Stimulated activated CD8-positive, alpha-beta memory T cell treated with anti-CD3 and anti-CD28 coated beads, Interleukin-7, amount 100 ng/mL, for 48 hours (primary cell): Measurements from ENCODE around the gene MST1.
"Not testable (repeated sequence)": the region's sequence is repeated elsewhere in the genome, so short reads cannot be mapped to it uniquely, and the experiment has no call there.

Source experiments
- DNase-seq, 2 donors: peaks; one replicate each; pipeline ENCODE4 v3.0.0-alpha.2; 2020; ENCODE audit warnings: low read depth in 1 of 2; ENCODE audit errors: extremely low read depth in 1 of 2

The MST1 gene

GRCh38 chr3:49701388-49702077 is 12.3 kb upstream of the MST1 start:
- no peak for DNase-seq

GRCh38 chr3:49700453-49701128 is 11.3 kb upstream of the MST1 start:
- DNase-seq = no peak

GRCh38 chr3:49700014-49700413 is 10.7 kb upstream of the MST1 start:
- no peak for DNase-seq

GRCh38 chr3:49699281-49699979 is 10.2 kb upstream of the MST1 start:
- DNase-seq = no peak

GRCh38 chr3:49695350-49696015 is 6.2 kb upstream of the MST1 start:
- not testable (repeated sequence) for DNase-seq

- DNase-seq = not testable (repeated sequence)
These were observed 5.3 kb upstream of the MST1 start for GRCh38 chr3:49694409-49695070.

- not testable (repeated sequence) for DNase-seq
These were observed 2.2 kb upstream of the MST1 start for GRCh38 chr3:49691481-49691880.

- not testable (repeated sequence) for DNase-seq
These were observed 1.6 kb upstream of the MST1 start for GRCh38 chr3:49690856-49691255.

GRCh38 chr3:49689908-49690624 is 792 bp upstream of the MST1 start:
- DNase-seq = not testable (repeated sequence)

- DNase-seq = not testable (repeated sequence)
These were observed 782 bp downstream of the MST1 start for GRCh38 chr3:49688338-49689045.

- not testable (repeated sequence) for DNase-seq
These were observed 1.9 kb downstream of the MST1 start for GRCh38 chr3:49687424-49687795.

- DNase-seq = peak; percentile 46 to 59
These were observed 2.4 kb downstream of the MST1 start for GRCh38 chr3:49686769-49687423.

GRCh38 chr3:49686346-49686745 is 2.9 kb downstream of the MST1 start:
- not testable (repeated sequence) for DNase-seq

- DNase-seq = not testable (repeated sequence)
These were observed 3.4 kb downstream of the MST1 start for GRCh38 chr3:49685846-49686245.

- not testable (repeated sequence) for DNase-seq
These were observed 4.2 kb downstream of the MST1 start for GRCh38 chr3:49685103-49685502.

GRCh38 chr3:49684453-49684852 is 4.8 kb downstream of the MST1 start:
- DNase-seq = not testable (repeated sequence)

GRCh38 chr3:49683162-49683561 is 6.1 kb downstream of the MST1 start:
- no peak for DNase-seq

GRCh38 chr3:49681543-49681942 is 7.7 kb downstream of the MST1 start:
- no peak for DNase-seq

- no peak for DNase-seq
These were observed 8.1 kb downstream of the MST1 start for GRCh38 chr3:49681232-49681522.
